Left cardiac atrium (tissue), 4 donors: ENCODE data around the gene HES1. TPM values are rescaled to one million over a fixed set of nuclear protein-coding genes. Genes with fewer than 3 reads are reported as not detected.
"Not testable (repeated sequence)": the region's sequence is repeated elsewhere in the genome, so short reads cannot be mapped to it uniquely, and the experiment has no call there.

Source experiments
- ATAC-seq, 2 donors: fragments of 200-7000 bp; cut with Tn5 transposase; one replicate each; pipeline ENCODE4 v1.9.1; 2020; ENCODE audit warnings: mild to moderate bottlenecking in 2 of 2, moderate library complexity in 2 of 2
- DNase-seq: peaks from one replicate; pipeline ENCODE4 v3.0.0-alpha.2; 2020
- intact Hi-C, 2 donors: fragments of 100-400 bp; cut with DNase I; formaldehyde crosslinking; loops; one replicate each; pipeline versions ENCODE4 v1.14.1 to v1.15.1; 2022 to 2023
- long read RNA-seq: library from polyadenylated mRNA; unstranded; transcript quantifications from one replicate; pipeline ENCODE4 v2.0.0, GENCODE V29; 2021
- total RNA-seq, 2 donors: library from RNA; stranded (reverse); fragmentation: NEBNext Ultra II Directional; extraction: Animal tissue kit (Norgen Biotek cat#: 25700); gene quantifications; one replicate each; pipeline ENCODE4 v1.2.1, GENCODE V29; 2021
- donor health status: DM: no; HTN: yes; CAD: no.
- donor health status: DM: no; HTN: yes; CAD: no; lungs with severe emphysema.
- donor health status: DM: yes; HTN: yes; CAD: no.
- donor health status: Dilated cardiomyopathy.

HES1 gene
- 10 to 100 TPM; 13.2 to 60.5 TPM for total RNA-seq
- long read RNA-seq, partial matches to known transcripts, result 0 of 2 reads
- long read RNA-seq, other reads (novel, unspliced or antisense), result 2 of 2 reads

DNA sequence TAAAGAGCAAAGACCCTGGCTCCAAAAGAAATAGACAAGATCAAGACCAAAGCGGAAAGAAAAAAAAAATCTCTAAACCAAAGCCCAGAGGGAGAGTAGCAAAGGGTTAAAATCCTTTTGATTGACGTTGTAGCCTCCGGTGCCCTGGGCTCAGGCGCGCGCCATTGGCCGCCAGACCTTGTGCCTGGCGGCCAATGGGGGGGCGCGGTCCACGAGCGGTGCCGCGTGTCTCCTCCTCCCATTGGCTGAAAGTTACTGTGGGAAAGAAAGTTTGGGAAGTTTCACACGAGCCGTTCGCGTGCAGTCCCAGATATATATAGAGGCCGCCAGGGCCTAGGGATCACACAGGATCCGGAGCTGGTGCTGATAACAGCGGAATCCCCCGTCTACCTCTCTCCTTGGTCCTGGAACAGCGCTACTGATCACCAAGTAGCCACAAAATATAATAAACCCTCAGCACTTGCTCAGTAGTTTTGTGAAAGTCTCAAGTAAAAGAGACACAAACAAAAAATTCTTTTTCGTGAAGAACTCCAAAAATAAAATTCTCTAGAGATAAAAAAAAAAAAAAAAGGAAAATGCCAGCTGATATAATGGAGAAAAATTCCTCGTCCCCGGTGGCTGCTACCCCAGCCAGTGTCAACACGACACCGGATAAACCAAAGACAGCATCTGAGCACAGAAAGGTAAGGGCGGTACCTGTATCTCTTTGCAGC is at the start of gene HES1:
Gene HES1 (plus strand): TSS at position 343 of the 713 bp plus-strand sequence. CDS start 233 bp downstream, at position 576.
- ATAC-seq (peak; percentile 69 to 76), DNase-seq (peak; percentile 96)
- intact Hi-C loops, result loop anchor here (2.0 to 10.0 kb wide), 7 partner anchors 131 to 354 kb away; no protein-coding TSS in a partner anchor

DNA sequence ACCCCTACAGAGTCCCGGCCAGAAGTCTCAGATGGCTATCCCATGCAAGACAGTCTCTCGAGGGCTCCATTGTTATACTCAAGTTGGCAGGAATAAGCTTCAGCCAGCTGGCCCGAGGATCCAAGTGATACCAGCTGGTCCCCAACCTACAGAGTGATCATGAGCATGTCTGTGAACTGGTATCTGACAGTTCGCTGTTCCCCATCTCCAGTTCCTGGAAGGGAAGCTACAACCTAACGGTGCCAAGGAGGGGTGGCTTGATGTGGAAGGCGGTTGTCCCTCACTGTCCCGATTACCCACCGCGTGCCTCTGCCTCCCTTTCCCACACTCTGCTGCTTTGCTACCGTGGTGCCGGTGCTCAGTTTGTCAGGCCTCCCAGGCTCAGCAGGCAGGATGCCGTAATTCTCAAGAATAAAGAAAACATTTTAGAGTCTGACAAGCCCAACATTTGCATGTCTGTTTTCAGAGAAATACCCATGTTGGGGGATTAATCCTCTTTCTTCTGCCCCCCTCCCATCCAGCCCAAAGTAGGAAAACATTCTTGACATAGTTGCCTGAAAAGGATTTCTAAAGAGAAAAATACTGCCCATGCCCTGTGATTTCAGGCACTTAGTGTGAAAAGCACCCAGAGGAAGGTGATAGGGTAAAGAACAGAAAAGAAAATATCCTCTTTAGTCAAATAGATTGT is 49.4 kb upstream of the HES1 start:
- intact Hi-C loops, result no loop called here
- ATAC-seq (no peak), DNase-seq (no peak)

DNA sequence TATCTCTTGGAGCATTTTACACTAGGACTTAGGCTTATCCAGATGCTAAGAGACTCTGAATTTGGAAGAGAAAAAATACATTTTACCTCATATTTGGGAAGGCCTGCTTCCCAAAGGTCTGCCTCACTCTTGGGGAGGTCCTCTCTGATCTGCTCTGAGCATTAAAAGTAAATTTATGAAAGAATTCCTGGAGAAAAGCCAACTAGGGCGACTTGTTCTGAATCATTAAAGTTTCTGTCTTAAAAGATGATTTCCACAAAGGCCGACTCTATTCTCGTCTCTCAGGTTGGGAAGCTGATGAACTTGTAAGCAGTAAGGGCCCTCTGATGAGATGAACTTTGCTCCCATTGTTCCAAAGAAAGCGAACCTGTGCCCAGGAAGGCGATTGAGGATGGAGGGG is 48.7 kb upstream of the HES1 start:
- DNase-seq, result no peak
- ATAC-seq, result no peak
- intact Hi-C loops, result no loop called here

- intact Hi-C loops, result no loop called here
- ATAC-seq (no peak), DNase-seq (no peak)
Measured at GRCh38 chr3:194087995-194088855, 47.7 kb upstream of the HES1 start.

GRCh38 chr3:194089357-194090177 is 46.4 kb upstream of the HES1 start:
- ATAC-seq (peak; percentile 63 to 95), DNase-seq (peak; percentile 81)
- intact Hi-C loops, result no loop called here

DNA sequence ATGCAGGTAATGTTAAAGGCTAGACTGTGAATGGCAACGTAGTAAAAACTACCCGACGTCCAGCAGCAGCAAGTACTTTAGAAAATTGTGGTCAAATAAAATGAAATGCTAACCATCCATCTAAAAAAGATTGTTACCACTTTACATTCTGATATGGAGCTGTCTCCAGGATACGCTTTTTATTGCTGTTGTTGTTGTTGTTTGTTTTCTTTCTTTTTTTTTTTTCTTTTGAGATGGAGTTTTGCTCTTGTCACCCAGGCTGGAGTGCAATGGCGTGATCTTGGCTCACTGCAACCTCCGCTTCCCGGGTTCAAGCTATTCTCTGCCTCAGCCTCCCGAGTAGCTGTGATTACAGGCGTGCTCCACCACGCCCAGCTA is 45.8 kb upstream of the HES1 start:
- intact Hi-C loops, ATAC-seq: not testable (repeated sequence)

GRCh38 chr3:194090716-194091115 is 45.2 kb upstream of the HES1 start:
- intact Hi-C loops, result no loop called here
- ATAC-seq, result no peak
- DNase-seq, result no peak

More for the DNA sequence above, 45.8 kb upstream of the HES1 start:
- DNase-seq, result not testable (repeated sequence)

DNA sequence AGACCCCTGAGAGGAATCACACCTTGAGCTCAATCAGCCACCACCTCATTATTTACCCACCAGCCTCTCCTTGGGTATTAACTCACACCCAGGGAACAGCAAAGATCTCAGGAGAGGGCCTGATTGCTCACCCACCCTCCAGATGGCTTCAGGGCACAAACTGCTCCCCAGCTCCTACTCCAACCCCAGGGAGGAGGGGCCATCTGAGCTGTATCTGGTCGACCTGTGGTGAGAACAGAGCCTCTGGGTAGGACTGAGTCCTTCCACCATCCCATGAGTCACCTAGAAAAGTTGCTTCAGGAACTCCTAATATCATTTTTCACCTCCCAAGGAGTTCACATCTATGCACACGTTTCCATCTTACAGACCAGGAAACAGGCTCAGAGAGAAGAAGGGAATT is 44.8 kb upstream of the HES1 start:
- intact Hi-C loops, result no loop called here
- ATAC-seq (no peak), DNase-seq (no peak)

GRCh38 chr3:194091897-194092296 is 44.1 kb upstream of the HES1 start:
- ATAC-seq, intact Hi-C loops, DNase-seq: not testable (repeated sequence)

GRCh38 chr3:194092881-194093301 is 43.1 kb upstream of the HES1 start:
- no peak for ATAC-seq
- intact Hi-C loops, result no loop called here
- DNase-seq, result no peak

DNA sequence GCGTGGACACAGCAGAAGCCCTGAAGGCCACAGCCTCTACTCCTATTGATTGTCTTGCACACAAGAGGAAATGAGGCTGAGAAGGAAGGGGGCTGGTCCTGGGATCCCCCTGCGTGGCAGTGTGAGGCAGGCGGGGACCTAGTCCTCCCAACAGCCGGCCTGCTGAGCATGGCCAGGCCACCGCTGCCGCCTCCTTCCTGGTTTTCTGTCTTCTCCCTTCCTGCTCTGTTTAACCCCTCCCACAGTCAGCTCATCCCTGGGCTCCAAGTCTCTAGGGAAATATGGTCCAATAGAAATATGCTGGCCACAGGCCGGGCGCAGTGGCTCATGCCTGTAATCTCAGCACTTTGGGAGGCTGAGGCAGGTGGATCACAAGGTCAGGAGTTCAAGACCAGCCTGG is 42.1 kb upstream of the HES1 start:
- DNase-seq (no peak), ATAC-seq (no peak)
- intact Hi-C loops, result no loop called here

- intact Hi-C loops, result no loop called here
- peak in 1 of 2 donors; percentile 27 for ATAC-seq
- DNase-seq, result peak; percentile 87
Measured at GRCh38 chr3:194095464-194095863, 40.5 kb upstream of the HES1 start.

- DNase-seq, result no peak
- intact Hi-C loops, result no loop called here
- ATAC-seq, result no peak
Measured at GRCh38 chr3:194095902-194096301, 40.0 kb upstream of the HES1 start.

GRCh38 chr3:194097141-194097882 is 38.6 kb upstream of the HES1 start:
- intact Hi-C loops, result no loop called here
- ATAC-seq (peak; percentile 57 to 64), DNase-seq (no peak)

DNA sequence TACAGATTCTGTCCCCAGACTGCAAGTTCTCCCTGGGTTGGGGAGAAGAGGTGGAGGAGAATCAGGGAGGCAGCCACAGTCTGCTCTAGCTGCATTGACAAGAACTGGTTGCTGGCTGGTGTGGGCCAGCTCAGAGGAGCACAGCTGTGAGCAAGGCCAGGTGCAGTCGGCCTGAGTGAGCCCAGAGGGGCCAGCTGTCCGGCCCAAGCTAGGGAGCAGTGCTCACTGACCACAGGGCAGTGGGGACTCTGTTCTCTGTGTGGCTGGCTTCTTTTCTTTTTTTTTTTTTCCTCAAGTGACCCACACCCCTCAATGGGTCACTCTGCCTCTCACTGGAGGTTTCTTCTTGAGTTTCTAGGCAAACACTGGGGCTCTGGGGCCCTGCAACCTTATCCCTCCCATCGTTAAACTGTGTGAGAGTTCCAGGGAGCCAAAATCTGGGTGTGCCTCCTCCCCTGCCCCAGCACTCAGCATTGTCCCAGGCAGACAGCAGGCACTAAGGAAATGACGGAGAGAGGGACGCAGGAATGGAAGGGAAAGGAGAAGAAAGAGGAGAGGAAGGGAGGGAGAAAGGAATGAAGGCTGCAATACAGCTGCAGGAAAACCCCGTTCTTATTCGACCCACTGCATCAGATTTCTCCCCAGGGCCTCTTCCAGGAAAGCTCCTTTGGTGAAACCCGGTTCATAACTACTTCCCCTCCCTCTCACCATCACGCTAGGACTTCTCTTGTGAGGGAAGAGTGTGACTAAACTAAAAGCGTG is 37.7 kb upstream of the HES1 start:
- intact Hi-C loops, result no loop called here
- DNase-seq, result no peak
- peak; percentile 27 to 55 for ATAC-seq

DNA sequence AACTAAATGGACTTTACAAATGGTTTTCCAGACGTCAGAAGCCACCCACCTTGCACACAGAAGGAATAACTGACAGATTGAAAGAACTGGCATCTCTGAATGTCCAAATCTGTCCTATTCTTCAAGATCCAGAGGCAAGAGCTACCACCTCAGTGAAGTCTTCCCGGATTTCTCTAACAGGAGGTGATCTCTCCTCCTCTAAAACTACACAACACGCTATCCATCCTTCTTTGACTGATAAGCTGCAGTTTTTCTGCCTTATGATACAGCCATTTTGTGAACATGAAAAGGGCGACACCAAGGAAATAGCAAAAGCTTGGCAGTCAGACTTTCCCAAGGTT is 37.1 kb upstream of the HES1 start:
- intact Hi-C loops, result no loop called here
- ATAC-seq (no peak), DNase-seq (no peak)

GRCh38 chr3:194099215-194099614 is 36.7 kb upstream of the HES1 start:
- intact Hi-C loops, result no loop called here
- DNase-seq (no peak), ATAC-seq (no peak)
